Measurements from ENCODE around the gene P2RX6. TPM values are rescaled to one million over a fixed set of nuclear protein-coding genes. Genes with fewer than 3 reads are reported as not detected.

Gene P2RX6
- total and polyA plus RNA-seq, 9 of the 15 experiments (the other 6 are each of a cell fraction or from before 2014, with no cell fraction given): 0.01 to 3.9 (median 1.5) TPM; not detected in 1

DNA sequence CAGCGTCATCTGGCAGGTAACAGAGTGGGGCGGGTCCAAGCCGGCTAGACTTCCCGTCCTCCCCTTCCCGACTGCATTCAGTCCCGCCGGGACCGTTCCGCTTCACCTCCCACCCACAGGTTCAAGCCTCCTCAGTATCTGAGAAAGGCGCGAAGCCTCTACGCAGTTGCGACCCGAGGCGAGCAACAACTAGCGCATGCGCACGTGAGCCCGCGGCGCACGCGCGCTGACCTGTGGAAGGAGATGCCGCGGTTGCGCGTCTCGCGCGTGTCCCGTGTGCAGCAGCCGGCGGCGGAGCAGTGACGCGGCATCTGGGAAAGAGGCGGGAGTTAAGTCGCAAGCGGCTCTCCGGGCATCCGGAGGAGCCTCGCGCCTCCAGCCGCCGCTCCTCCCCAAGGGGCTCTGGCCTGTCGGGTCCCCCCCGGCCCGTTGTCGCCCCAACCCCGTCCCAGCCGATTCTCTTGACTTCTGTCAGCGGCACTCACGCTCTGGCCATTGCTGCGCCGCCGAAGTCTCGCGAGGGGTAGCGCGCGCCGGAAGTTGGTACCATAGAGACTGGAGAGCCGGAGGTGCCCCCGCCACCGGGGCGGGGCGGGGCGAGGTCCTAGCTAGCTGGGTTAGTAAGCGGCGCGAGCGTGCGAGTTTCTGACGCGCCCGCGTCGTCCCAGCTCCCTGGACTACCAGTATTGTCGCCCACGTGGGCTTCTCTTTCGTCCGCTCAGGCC is 13.2 kb upstream of the P2RX6 start, which contains the start of gene THAP7 (continued):
- peak; percentile 98 to 99 for TF ChIP-seq E2F6 (IDR thresholded peaks at IDR 0.05; ENCODE audit: borderline replicate concordance in 1 of 2, extremely low read depth in 1 of 2, insufficient read depth in 1 of 2, insufficient read length in 1 of 2, low read depth in 1 of 2, low read length in 1 of 2, poor library complexity in 1 of 2, severe bottlenecking in 1 of 2)
- no peak for TF ChIP-seq SAFB (IDR thresholded peaks at IDR 0.05; ENCODE audit: borderline replicate concordance, low read depth, low read length)
- TF ChIP-seq KLF13 (tag; IDR thresholded peaks at IDR 0.05; ENCODE audit: borderline replicate concordance, low read depth): peak; percentile 94
- TF ChIP-seq GATAD2A (IDR thresholded peaks at IDR 0.05): no peak
- TF ChIP-seq CEBPG (CRISPR knock-in tag; IDR thresholded peaks at IDR 0.05): no peak
- peak in 1 of 2 experiments; percentile 4; a peak in 1 of 4 replicates for TF ChIP-seq CEBPG (tag; conservative IDR thresholded peaks at IDR 0.05 in 1 of 2, IDR thresholded peaks at IDR 0.05 in 1 of 2)
- TF ChIP-seq ZNF449 (CRISPR knock-in tag; IDR thresholded peaks at IDR 0.05): peak; percentile 81
- TF ChIP-seq MAFF (IDR thresholded peaks at IDR 0.05; ENCODE audit: low read length): peak; percentile 16; the same call in 1 of the 2 replicates
- TF ChIP-seq ZNF165 (CRISPR knock-in tag; IDR thresholded peaks at IDR 0.05; ENCODE audit: borderline replicate concordance): peak; percentile 83
- peak; percentile 99 for TF ChIP-seq BHLHE40 (IDR thresholded peaks at IDR 0.05; ENCODE audit: low read length)
- TF ChIP-seq SMARCB1 (IDR thresholded peaks at IDR 0.05; ENCODE audit: insufficient read length, low read depth): no peak
- TF ChIP-seq YY1 (IDR thresholded peaks at IDR 0.05; ENCODE audit: borderline replicate concordance in 1 of 3, control insufficient read depth in 1 of 3, extremely low read depth in 1 of 3, insufficient read depth in 3 of 3, insufficient read length in 1 of 3, insufficient replicate concordance in 2 of 3, low read depth in 1 of 3, low read length in 2 of 3): peak in 2 of 3 experiments; percentile 95
- no peak for TF ChIP-seq SRSF9 (IDR thresholded peaks at IDR 0.05; ENCODE audit: borderline replicate concordance, low read depth, low read length)
- peak; percentile 91 for TF ChIP-seq POU5F1 (IDR thresholded peaks at IDR 0.05; ENCODE audit: borderline replicate concordance, low read depth, low read length, partially characterized antibody)
- TF ChIP-seq NBN (IDR thresholded peaks at IDR 0.05; ENCODE audit: low read depth): no peak
- TF ChIP-seq EP300 (IDR thresholded peaks at IDR 0.05; ENCODE audit: low read length): peak; percentile 60
- TF ChIP-seq E2F3 (CRISPR knock-in tag; IDR thresholded peaks at IDR 0.05): peak; percentile 99
- TF ChIP-seq, protein P1, sequence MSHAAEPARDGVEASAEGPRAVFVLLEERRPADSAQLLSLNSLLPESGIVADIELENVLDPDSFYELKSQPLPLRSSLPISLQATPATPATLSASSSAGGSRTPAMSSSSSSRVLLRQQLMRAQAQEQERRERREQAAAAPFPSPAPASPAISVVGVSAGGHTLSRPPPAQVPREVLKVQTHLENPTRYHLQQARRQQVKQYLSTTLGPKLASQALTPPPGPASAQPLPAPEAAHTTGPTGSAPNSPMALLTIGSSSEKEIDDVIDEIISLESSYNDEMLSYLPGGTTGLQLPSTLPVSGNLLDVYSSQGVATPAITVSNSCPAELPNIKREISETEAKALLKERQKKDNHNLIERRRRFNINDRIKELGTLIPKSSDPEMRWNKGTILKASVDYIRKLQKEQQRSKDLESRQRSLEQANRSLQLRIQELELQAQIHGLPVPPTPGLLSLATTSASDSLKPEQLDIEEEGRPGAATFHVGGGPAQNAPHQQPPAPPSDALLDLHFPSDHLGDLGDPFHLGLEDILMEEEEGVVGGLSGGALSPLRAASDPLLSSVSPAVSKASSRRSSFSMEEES (CRISPR knock-in tag; IDR thresholded peaks at IDR 0.05): peak; percentile 87
- TF ChIP-seq HCFC1 (IDR thresholded peaks at IDR 0.05; ENCODE audit: low read depth, low read length): peak; percentile 81
- TF ChIP-seq RBBP5 (IDR thresholded peaks at IDR 0.05; ENCODE audit: borderline replicate concordance, insufficient read depth, low read length, poor library complexity, severe bottlenecking): peak; percentile 97
- peak; percentile 83 for TF ChIP-seq ZNF354B (CRISPR knock-in tag; IDR thresholded peaks at IDR 0.05)
- peak; percentile 11 to 88; a peak in 3 of 4 replicates for TF ChIP-seq RCOR1 (IDR thresholded peaks at IDR 0.05; ENCODE audit: borderline replicate concordance in 1 of 2, low read depth in 2 of 2, low read length in 2 of 2)
- no peak for TF ChIP-seq RFX1 (IDR thresholded peaks at IDR 0.05)
- no peak for TF ChIP-seq ZFX (CRISPR knock-in tag; IDR thresholded peaks at IDR 0.05)

Data from K562 (cell line).